ENCODE data around the gene VAV3. TPM values are rescaled to one million over a fixed set of nuclear protein-coding genes. Genes with fewer than 3 reads are reported as not detected.

VAV3 gene
- total RNA-seq, 1 donor from 2014 or later: 11.3 TPM

- no peak for DNase-seq
- no peaks in the 10 kb centered on the region for H3K9me3 ChIP-seq
- no peaks in the 10 kb centered on the region for H3K4me1 ChIP-seq
- ATAC-seq: no peak
- H3K36me3 ChIP-seq: no peaks in the 10 kb centered on the region
- no peak overlapping the region for H3K27ac ChIP-seq
- H3K4me3 ChIP-seq: no peak overlapping the region
- TF ChIP-seq CTCF (IDR thresholded peaks at IDR 0.05): no peak
- H3K27me3 ChIP-seq (ENCODE audit: low read depth): no peaks in the 10 kb centered on the region
- intact Hi-C loops (cut with DNase I): no loop called here
Measured at GRCh38 chr1:107548276-107548675, 416.7 kb downstream of the VAV3 start.

- no peaks in the 10 kb centered on the region for H3K27me3 ChIP-seq (ENCODE audit: low read depth)
- intact Hi-C loops (cut with DNase I): no loop called here
- no peaks in the 10 kb centered on the region for H3K36me3 ChIP-seq
- H3K27ac ChIP-seq: no peak overlapping the region
- ATAC-seq (no peak), DNase-seq (no peak)
- TF ChIP-seq CTCF (IDR thresholded peaks at IDR 0.05): no peak
- no peaks in the 10 kb centered on the region for H3K9me3 ChIP-seq
- H3K4me1 ChIP-seq: no peaks in the 10 kb centered on the region
- H3K4me3 ChIP-seq: no peak overlapping the region
Measured at GRCh38 chr1:107547363-107548155, 417.4 kb downstream of the VAV3 start.

- Histone ChIP-seq H3K27ac (no peak overlapping the region), H3K9me3 (no peaks in the 10 kb centered on the region), H3K27me3 (ENCODE audit: low read depth) (no peaks in the 10 kb centered on the region), H3K4me1 (no peaks in the 10 kb centered on the region), H3K36me3 (no peaks in the 10 kb centered on the region), H3K4me3 (no peak overlapping the region)
- ATAC-seq (no peak), DNase-seq (no peak)
- intact Hi-C loops (cut with DNase I): no loop called here
- no peak for TF ChIP-seq CTCF (IDR thresholded peaks at IDR 0.05)
Measured at GRCh38 chr1:107546576-107546975, 418.4 kb downstream of the VAV3 start.

GRCh38 chr1:107545879-107546278, 419.1 kb downstream of the VAV3 start:
- H3K27ac ChIP-seq: no peak overlapping the region
- no peaks in the 10 kb centered on the region for H3K4me1 ChIP-seq
- no peaks in the 10 kb centered on the region for H3K9me3 ChIP-seq
- DNase-seq (no peak), ATAC-seq (no peak)
- H3K4me3 ChIP-seq: no peak overlapping the region
- H3K36me3 ChIP-seq: no peaks in the 10 kb centered on the region
- no peak for TF ChIP-seq CTCF (IDR thresholded peaks at IDR 0.05)
- intact Hi-C loops (cut with DNase I): no loop called here
- no peaks in the 10 kb centered on the region for H3K27me3 ChIP-seq (ENCODE audit: low read depth)

- intact Hi-C loops (cut with DNase I): no loop called here
- Histone ChIP-seq H3K27ac (no peak overlapping the region), H3K9me3 (no peaks in the 10 kb centered on the region)
Measured at GRCh38 chr1:107545056-107545577, 419.9 kb downstream of the VAV3 start.

More at GRCh38 chr1:107545056-107545577, 419.9 kb downstream of the VAV3 start:
- DNase-seq (no peak), ATAC-seq (no peak)
- no peaks in the 10 kb centered on the region for H3K27me3 ChIP-seq (ENCODE audit: low read depth)
- H3K36me3 ChIP-seq: no peaks in the 10 kb centered on the region
- no peak for TF ChIP-seq CTCF (IDR thresholded peaks at IDR 0.05)
- no peaks in the 10 kb centered on the region for H3K4me1 ChIP-seq
- H3K4me3 ChIP-seq: no peak overlapping the region
